HepG2 (cell line): ENCODE data around the gene SNRNP48. TPM values are rescaled to one million over a fixed set of nuclear protein-coding genes. Genes with fewer than 3 reads are reported as not detected.
A peak's percentile ranks its signal among the peaks of the same experiment; 100 is the strongest.

ENCODE experiments used
- ATAC-seq: fragments of 200-7000 bp; cut with Tn5 transposase; 3 replicates; pipeline ENCODE4 v1.9.1; 2020; ENCODE audit warnings: mild to moderate bottlenecking, moderate library complexity
- BruUV-seq: library from RNA; stranded (reverse); fragments of 400-500 nt; replicated peaks from 2 replicates; lab custom pipeline; 2021; lab: Mats Ljungman, UMichigan
- CTCF ChIA-PET: fragments of 300-600 bp; formaldehyde crosslinking; extraction: SDS; loops from one replicate; lab custom pipeline; 2021; ENCODE audit warnings: low total read pairs, inconsistent platforms, low intra/inter-chr PET ratio; lab: Yijun Ruan, JAX
- POLR2A ChIA-PET: fragments of 350-600 bp; sonication (Branson Sonifier 250); formaldehyde crosslinking; loops from one replicate; lab custom pipeline; 2020; ENCODE audit warnings: antibody characterized with exemption, inconsistent platforms; lab: Yijun Ruan, JAX
- DNase-seq: peaks from one replicate; pipeline ENCODE4 v3.0.0-alpha.2; 2015; ENCODE audit warnings: low spot score
- FAIRE-seq: peaks from 3 replicates; lab custom pipeline; 2011; peaks lifted over from hg19 to GRCh38; lab: Jason Lieb, UNC
- H2AFZ ChIP-seq: one replicate; pipeline ENCODE4 v1.6.1; 2011; ENCODE audit warnings: low read length, inconsistent platforms
- H3K27ac ChIP-seq: fragments of 300-600 bp; 3 replicates; pipeline ENCODE4 v1.8.0; 2011; ENCODE audit warnings: mixed run types, mild to moderate bottlenecking, mixed read lengths, low read length, inconsistent platforms; ENCODE audit not compliant: insufficient read depth; ENCODE audit errors: extremely low read length
- H3K27me3 ChIP-seq, 2 experiments: fragments of 200-600 bp in 1 of 2; 2 replicates in 1 of 2; 3 replicates in 1 of 2; pipeline versions ENCODE4 v1.6.0 to v1.8.0; 2011; ENCODE audit warnings: low read length in 2 of 2, mild to moderate bottlenecking in 2 of 2, moderate library complexity in 2 of 2, inconsistent platforms in 1 of 2; ENCODE audit not compliant: insufficient read depth in 2 of 2, control insufficient read depth in 1 of 2
- H3K36me3 ChIP-seq, 2 experiments: fragments of 200-600 bp in 1 of 2; replicated peaks in 1 of 2; 2 replicates in 1 of 2; 3 replicates in 1 of 2; pipeline versions ENCODE4 v1.5.1 to v1.8.0; 2011; ENCODE audit warnings: low read length in 2 of 2, inconsistent platforms in 1 of 2; ENCODE audit not compliant: insufficient read depth in 2 of 2, control insufficient read depth in 1 of 2
- H3K4me1 ChIP-seq: 2 replicates; pipeline ENCODE4 v1.5.1; 2012; ENCODE audit warnings: low read length, inconsistent platforms; ENCODE audit not compliant: insufficient read depth
- H3K4me2 ChIP-seq: 2 replicates; pipeline ENCODE4 v1.6.0; 2011; ENCODE audit warnings: low read depth, low read length, inconsistent platforms
- H3K4me3 ChIP-seq, 3 experiments: fragments of 200-600 bp in 1 of 3; sonication (generic), shearing (Covaris generic) in 1 of 3; replicated peaks in 1 of 3; 2 replicates each; pipeline ENCODE4 v1.5.1; 2011 to 2016; ENCODE audit warnings: low read length in 3 of 3, inconsistent platforms in 2 of 3, low read depth in 2 of 3, mild to moderate bottlenecking in 2 of 3, control low read depth in 1 of 3, mixed read lengths in 1 of 3; ENCODE audit not compliant: insufficient read depth in 1 of 3
- H3K79me2 ChIP-seq: one replicate; pipeline ENCODE4 v1.6.1; 2011; ENCODE audit warnings: low read length, inconsistent platforms; ENCODE audit not compliant: insufficient read depth
- H3K9ac ChIP-seq: 2 replicates; pipeline ENCODE4 v1.6.0; 2011; ENCODE audit warnings: mild to moderate bottlenecking, low read depth, low read length, inconsistent platforms; ENCODE audit not compliant: insufficient read depth
- H3K9me3 ChIP-seq: 2 replicates; pipeline ENCODE4 v1.5.1; 2012; ENCODE audit warnings: mild to moderate bottlenecking, low read length
- H4K20me1 ChIP-seq: 2 replicates; pipeline ENCODE4 v1.6.0; 2011; ENCODE audit warnings: inconsistent platforms, mild to moderate bottlenecking, low read length, moderate library complexity; ENCODE audit not compliant: insufficient read depth
- GABPB1 ChIP-seq: IDR thresholded peaks from 2 replicates; pipeline ENCODE4 v1.6.1; 2016; ENCODE audit warnings: mild to moderate bottlenecking, missing genetic modification reagents, moderate library complexity, missing compliant biosample characterization
- KLF9 ChIP-seq: IDR thresholded peaks from 2 replicates; pipeline ENCODE4 v1.6.1; 2016; ENCODE audit warnings: low read depth
- KMT2B ChIP-seq: IDR thresholded peaks from 2 replicates; pipeline ENCODE4 v1.6.1; 2016; ENCODE audit warnings: missing genetic modification reagents, missing compliant biosample characterization
- PREB ChIP-seq: sonication (generic); formaldehyde crosslinking; IDR thresholded peaks from 2 replicates; pipeline ENCODE4 v1.4.0; 2020; ENCODE audit warnings: missing genetic modification reagents
- ZNF33A ChIP-seq: sonication (generic); formaldehyde crosslinking; IDR thresholded peaks from 2 replicates; pipeline ENCODE4 v1.5.1; 2020; ENCODE audit warnings: missing genetic modification reagents, mild to moderate bottlenecking, moderate library complexity, borderline replicate concordance
- ZSCAN29 ChIP-seq: sonication (generic); formaldehyde crosslinking; conservative IDR thresholded peaks from 2 replicates; pipeline ENCODE4 v1.4.0; 2020; ENCODE audit warnings: mild to moderate bottlenecking, missing genetic modification reagents
- WGBS: methylation state at CpG from one replicate; pipeline ENCODE4 v1.1.6; 2017; ENCODE audit warnings: low lambda C conversion rate; 5-methylcytosine and 5-hydroxymethylcytosine counted together
- in situ Hi-C: cut with HindIII; loops from 2 replicates; pipeline ENCODE4 v1.10.0; 2017; ENCODE audit warnings: low pct_unique_long_range_greater_than_20kb; ENCODE audit not compliant: extremely low pct_ligation_motif_present
- intact Hi-C: fragments of 100-400 bp; cut with micrococcal nuclease; formaldehyde crosslinking; loops from one replicate; pipeline ENCODE4 v1.10.0; 2022; ENCODE audit not compliant: unreplicated experiment
- polyA plus RNA-seq, 8 experiments: library from polyadenylated mRNA; depleted of rRNA in 3 of 8; stranded (reverse) in 7 of 8; unstranded in 1 of 8; fragments of >200 nt; fragmentation: Illumina TruSeq in 4 of 8; extraction: Trizol in 4 of 8; gene quantifications; 2 replicates each; pipeline versions ENCODE4 v1.2.1 to v1.2.3, GENCODE V29; 2011 to 2016; ENCODE audit warnings: low read depth in 4 of 8, missing spikeins in 1 of 8, mixed read lengths in 1 of 8; ENCODE audit not compliant: insufficient read depth in 1 of 8
- total RNA-seq, 5 experiments: library from RNA; depleted of rRNA; stranded (reverse); fragments of >200 nt; fragmentation: Illumina TruSeq; extraction: Trizol; gene quantifications; 2 replicates each; pipeline ENCODE4 v1.2.3, GENCODE V29; 2016; ENCODE audit warnings: low read depth in 1 of 5
- TF ChIP-seq, protein P1 (sequence below): sonication (generic); formaldehyde crosslinking; IDR thresholded peaks from 2 replicates; pipeline ENCODE4 v1.4.0; 2020; ENCODE audit warnings: missing genetic modification reagents

Gene SNRNP48
- total and polyA plus RNA-seq, 2 of the 13 experiments (the other 11 are each of a cell fraction or from before 2014, with no cell fraction given), result 17.5 to 47.5 TPM

DNA sequence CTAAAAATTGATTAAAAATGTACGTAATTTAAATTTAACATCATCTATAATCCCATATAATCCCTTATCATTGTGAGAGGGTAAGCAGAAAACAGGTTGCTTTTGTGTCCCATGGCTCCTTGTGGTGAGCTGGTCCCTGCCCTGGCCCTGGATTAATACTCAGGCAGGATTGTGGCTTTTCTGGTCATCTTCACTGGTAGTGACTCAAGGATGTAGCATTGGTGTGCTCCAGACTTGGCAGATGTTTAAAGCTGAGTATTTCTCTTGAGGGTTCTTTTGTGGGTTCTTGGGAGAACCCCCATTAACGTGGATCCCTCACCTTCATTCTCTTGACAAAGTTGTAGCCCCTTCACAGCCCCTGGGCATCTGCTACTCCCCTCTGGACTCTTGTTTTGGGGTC is 39.3 kb downstream of the SNRNP48 start:
- BruUV-seq, result no TSS peak
- no peak for DNase-seq
- no peak for FAIRE-seq
- H3K4me3 ChIP-seq, result no peak overlapping the region
- no peak overlapping the region for H3K27ac ChIP-seq
- no peak for ATAC-seq
- WGBS, result 7% methylated on average over 2 of the region's 2 CpGs
- H3K9me3 ChIP-seq, result no peaks in the 10 kb centered on the region
- POLR2A ChIA-PET, result no interaction called here
- in situ Hi-C loops (no loop called here), intact Hi-C loops (no loop called here)
- no peak for TF ChIP-seq ZSCAN29 (CRISPR knock-in tag)
- no peak overlapping the region for H3K4me2 ChIP-seq
- no peaks in the 10 kb centered on the region for H3K79me2 ChIP-seq
- H3K36me3 ChIP-seq, result no peaks in the 10 kb centered on the region
- CTCF ChIA-PET, result no interaction called here
- H3K27me3 ChIP-seq, result peaks cover 0 to 3% of the 10 kb centered on the region in 2 experiments; a peak in 1 of 5 replicates
- no peaks in the 10 kb centered on the region for H3K4me1 ChIP-seq
- no peaks in the 10 kb centered on the region for H4K20me1 ChIP-seq
- H2AFZ ChIP-seq, result no peak overlapping the region
- no peak overlapping the region for H3K9ac ChIP-seq

- no peaks in the 10 kb centered on the region for H4K20me1 ChIP-seq
- FAIRE-seq, result no peak
- CTCF ChIA-PET, result no interaction called here
- intact Hi-C loops (no loop called here), in situ Hi-C loops (no loop called here)
- BruUV-seq, result no TSS peak
- no peaks in the 10 kb centered on the region for H3K36me3 ChIP-seq
- no peaks in the 10 kb centered on the region for H3K9me3 ChIP-seq
- no peaks in the 10 kb centered on the region for H3K79me2 ChIP-seq
- H3K27me3 ChIP-seq, result peaks cover 0 to 3% of the 10 kb centered on the region in 2 experiments; a peak in 1 of 5 replicates
- no peak for DNase-seq
- H3K4me2 ChIP-seq, result no peak overlapping the region
- WGBS, result 19% methylated on average over 5 of the region's 5 CpGs
- no peak overlapping the region for H3K4me3 ChIP-seq
- H3K27ac ChIP-seq, result no peak overlapping the region
- no peak overlapping the region for H2AFZ ChIP-seq
- ATAC-seq, result peak; percentile 87
- H3K4me1 ChIP-seq, result no peaks in the 10 kb centered on the region
- POLR2A ChIA-PET, result no interaction called here
- TF ChIP-seq KLF9, result no peak
- no peak for TF ChIP-seq KMT2B (CRISPR knock-in tag)
- TF ChIP-seq, protein P1, sequence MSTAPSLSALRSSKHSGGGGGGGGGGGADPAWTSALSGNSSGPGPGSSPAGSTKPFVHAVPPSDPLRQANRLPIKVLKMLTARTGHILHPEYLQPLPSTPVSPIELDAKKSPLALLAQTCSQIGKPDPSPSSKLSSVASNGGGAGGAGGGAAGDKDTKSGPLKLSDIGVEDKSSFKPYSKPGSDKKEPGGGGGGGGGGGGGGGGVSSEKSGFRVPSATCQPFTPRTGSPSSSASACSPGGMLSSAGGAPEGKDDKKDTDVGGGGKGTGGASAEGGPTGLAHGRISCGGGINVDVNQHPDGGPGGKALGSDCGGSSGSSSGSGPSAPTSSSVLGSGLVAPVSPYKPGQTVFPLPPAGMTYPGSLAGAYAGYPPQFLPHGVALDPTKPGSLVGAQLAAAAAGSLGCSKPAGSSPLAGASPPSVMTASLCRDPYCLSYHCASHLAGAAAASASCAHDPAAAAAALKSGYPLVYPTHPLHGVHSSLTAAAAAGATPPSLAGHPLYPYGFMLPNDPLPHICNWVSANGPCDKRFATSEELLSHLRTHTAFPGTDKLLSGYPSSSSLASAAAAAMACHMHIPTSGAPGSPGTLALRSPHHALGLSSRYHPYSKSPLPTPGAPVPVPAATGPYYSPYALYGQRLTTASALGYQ (CRISPR knock-in tag), result no peak
- TF ChIP-seq PREB (CRISPR knock-in tag), result no peak
- TF ChIP-seq ZNF33A (CRISPR knock-in tag), result no peak
- no peak for TF ChIP-seq GABPB1 (CRISPR knock-in tag)
- no peak overlapping the region for H3K9ac ChIP-seq
Measured at GRCh38 chr6:7630792-7631191, 40.8 kb downstream of the SNRNP48 start.
